Effector CD8-positive, alpha-beta T cell (primary cell): ENCODE measurements around the gene CGB5.
"Not testable (repeated sequence)": the region's sequence is repeated elsewhere in the genome, so short reads cannot be mapped to it uniquely, and the experiment has no call there.

Source experiments
- DNase-seq: peaks from one replicate; lab custom pipeline; 2025; lab: John Stamatoyannopoulos, UW
- total RNA-seq, 4 experiments: gene quantifications; one replicate each; lab custom pipeline; 2026; lab: John Stamatoyannopoulos, UW

The CGB5 gene
- total RNA-seq: 0 reads per million in 4 experiments

GRCh38 chr19:49043548-49043947 is at the start of gene CGB5:
Gene CGB5 (plus strand): TSS chr19:49043848. CDS start chr19:49044210, 362 bp downstream.
- not testable (repeated sequence) for DNase-seq

- DNase-seq: no peak
Measured at GRCh38 chr19:48994035-48994386, 49.6 kb upstream of the CGB5 start.

GRCh38 chr19:48997972-48998371 is 45.7 kb upstream of the CGB5 start:
- DNase-seq: peak; percentile 16

GRCh38 chr19:48999481-49000325 is 43.9 kb upstream of the CGB5 start:
- DNase-seq: peak; percentile 18

- DNase-seq: no peak
Measured at GRCh38 chr19:49004133-49004532, 39.5 kb upstream of the CGB5 start.

- no peak for DNase-seq
Measured at GRCh38 chr19:49004964-49005614, 38.6 kb upstream of the CGB5 start.

GRCh38 chr19:49006905-49007304 is 36.7 kb upstream of the CGB5 start:
- no peak for DNase-seq

- DNase-seq: no peak
Measured at GRCh38 chr19:49009828-49010227, 33.8 kb upstream of the CGB5 start.

GRCh38 chr19:49010453-49010852 is 33.2 kb upstream of the CGB5 start:
- DNase-seq: no peak

GRCh38 chr19:49011194-49011593 is 32.5 kb upstream of the CGB5 start:
- no peak for DNase-seq

GRCh38 chr19:49014123-49014869 is 29.4 kb upstream of the CGB5 start:
- DNase-seq: no peak

- no peak for DNase-seq
Measured at GRCh38 chr19:49014870-49015255, 28.8 kb upstream of the CGB5 start.

- no peak for DNase-seq
Measured at GRCh38 chr19:49016067-49016839, 27.4 kb upstream of the CGB5 start.

- no peak for DNase-seq
Measured at GRCh38 chr19:49017041-49017665, 26.5 kb upstream of the CGB5 start, which contains the start of gene LHB. Gene LHB (minus strand): TSS chr19:49017091. CDS start chr19:49017081, 10 bp downstream.

- peak; percentile 52 for DNase-seq
Measured at GRCh38 chr19:49017666-49018351, 25.8 kb upstream of the CGB5 start.

GRCh38 chr19:49018388-49019241 is 25.0 kb upstream of the CGB5 start:
- not testable (repeated sequence) for DNase-seq

GRCh38 chr19:49019242-49019932 is 24.3 kb upstream of the CGB5 start:
- DNase-seq: peak; percentile 58

- DNase-seq: no peak
Measured at GRCh38 chr19:49020342-49020741, 23.3 kb upstream of the CGB5 start.
